ENCODE measurements around the gene CYBB.
A peak's percentile ranks its signal among the peaks of the same experiment; 100 is the strongest.

The CYBB gene

GRCh38 chrX:37834937-37835336 lies 55.1 kb downstream of the CYBB start:
- Histone ChIP-seq H3K79me2 (no peaks in the 10 kb centered on the region), H2AFZ (no peak overlapping the region), H3K4me3 (ENCODE audit: low read depth, low read length) (no peak overlapping the region), H3K27ac (no peak overlapping the region), H3K27me3 (ENCODE audit: control insufficient read depth, insufficient read depth, low read length) (no peaks in the 10 kb centered on the region), H3K9ac (no peak overlapping the region), H3K4me2 (ENCODE audit: low read length) (no peak overlapping the region), H3K4me1 (no peaks in the 10 kb centered on the region), H3K9me3 (ENCODE audit: control insufficient read depth, low read length) (no peaks in the 10 kb centered on the region), H3K36me3 (ENCODE audit: control insufficient read depth, insufficient read depth, low read length) (no peaks in the 10 kb centered on the region)
- TF ChIP-seq CTCF (IDR thresholded peaks at IDR 0.05), result no peak

- no peak for TF ChIP-seq CTCF (IDR thresholded peaks at IDR 0.05)
- Histone ChIP-seq H3K4me1 (no peaks in the 10 kb centered on the region), H3K9ac (no peak overlapping the region), H3K9me3 (ENCODE audit: control insufficient read depth, low read length) (no peaks in the 10 kb centered on the region), H3K27me3 (ENCODE audit: control insufficient read depth, insufficient read depth, low read length) (no peaks in the 10 kb centered on the region), H2AFZ (no peak overlapping the region), H3K4me2 (ENCODE audit: low read length) (no peak overlapping the region), H3K27ac (no peak overlapping the region), H3K4me3 (ENCODE audit: low read depth, low read length) (no peak overlapping the region), H3K36me3 (ENCODE audit: control insufficient read depth, insufficient read depth, low read length) (no peaks in the 10 kb centered on the region), H3K79me2 (no peaks in the 10 kb centered on the region)
Measured at GRCh38 chrX:37840931-37841330, 61.1 kb downstream of the CYBB start.

- Histone ChIP-seq H3K4me2 (ENCODE audit: low read length) (no peak overlapping the region), H3K9ac (no peak overlapping the region), H3K79me2 (no peaks in the 10 kb centered on the region), H2AFZ (no peak overlapping the region), H3K36me3 (ENCODE audit: control insufficient read depth, insufficient read depth, low read length) (no peaks in the 10 kb centered on the region), H3K9me3 (ENCODE audit: control insufficient read depth, low read length) (no peaks in the 10 kb centered on the region), H3K4me3 (ENCODE audit: low read depth, low read length) (no peak overlapping the region), H3K4me1 (peaks cover 2% of the 10 kb centered on the region), H3K27ac (no peak overlapping the region), H3K27me3 (ENCODE audit: control insufficient read depth, insufficient read depth, low read length) (no peaks in the 10 kb centered on the region)
- TF ChIP-seq CTCF (IDR thresholded peaks at IDR 0.05), result no peak
Measured at GRCh38 chrX:37844622-37845021, 64.8 kb downstream of the CYBB start.

- no peak overlapping the region for H3K4me3 ChIP-seq (ENCODE audit: low read depth, low read length)
- H3K9ac ChIP-seq, result no peak overlapping the region
- no peak for TF ChIP-seq CTCF (IDR thresholded peaks at IDR 0.05)
- H3K9me3 ChIP-seq (ENCODE audit: control insufficient read depth, low read length), result no peaks in the 10 kb centered on the region
- H2AFZ ChIP-seq, result peak overlapping the region; percentile 28
- H3K27me3 ChIP-seq (ENCODE audit: control insufficient read depth, insufficient read depth, low read length), result no peaks in the 10 kb centered on the region
- no peak overlapping the region for H3K27ac ChIP-seq
- H3K4me2 ChIP-seq (ENCODE audit: low read length), result no peak overlapping the region
- H3K4me1 ChIP-seq, result peaks cover 2% of the 10 kb centered on the region
- no peaks in the 10 kb centered on the region for H3K36me3 ChIP-seq (ENCODE audit: control insufficient read depth, insufficient read depth, low read length)
- H3K79me2 ChIP-seq, result no peaks in the 10 kb centered on the region
Measured at GRCh38 chrX:37846141-37846540, 66.3 kb downstream of the CYBB start.

GRCh38 chrX:37846558-37846933 lies 66.7 kb downstream of the CYBB start:
- H2AFZ ChIP-seq, result peak overlapping the region; percentile 75
- peak overlapping the region; percentile 71 for H3K27ac ChIP-seq
- no peaks in the 10 kb centered on the region for H3K36me3 ChIP-seq (ENCODE audit: control insufficient read depth, insufficient read depth, low read length)
- peak overlapping the region; percentile 73 for H3K4me2 ChIP-seq (ENCODE audit: low read length)
- H3K4me1 ChIP-seq, result peaks cover 2% of the 10 kb centered on the region
- H3K27me3 ChIP-seq (ENCODE audit: control insufficient read depth, insufficient read depth, low read length), result no peaks in the 10 kb centered on the region
- TF ChIP-seq CTCF (IDR thresholded peaks at IDR 0.05), result no peak
- H3K9ac ChIP-seq, result no peak overlapping the region
- H3K4me3 ChIP-seq (ENCODE audit: low read depth, low read length), result peak overlapping the region; percentile 63
- no peaks in the 10 kb centered on the region for H3K9me3 ChIP-seq (ENCODE audit: control insufficient read depth, low read length)
- no peaks in the 10 kb centered on the region for H3K79me2 ChIP-seq
